ENCODE results near the gene TTLL1. TPM values are rescaled to one million over a fixed set of nuclear protein-coding genes. Genes with fewer than 3 reads are reported as not detected.

Gene TTLL1
- total RNA-seq, 1 experiment from 2014 or later: 5.5 TPM

DNA sequence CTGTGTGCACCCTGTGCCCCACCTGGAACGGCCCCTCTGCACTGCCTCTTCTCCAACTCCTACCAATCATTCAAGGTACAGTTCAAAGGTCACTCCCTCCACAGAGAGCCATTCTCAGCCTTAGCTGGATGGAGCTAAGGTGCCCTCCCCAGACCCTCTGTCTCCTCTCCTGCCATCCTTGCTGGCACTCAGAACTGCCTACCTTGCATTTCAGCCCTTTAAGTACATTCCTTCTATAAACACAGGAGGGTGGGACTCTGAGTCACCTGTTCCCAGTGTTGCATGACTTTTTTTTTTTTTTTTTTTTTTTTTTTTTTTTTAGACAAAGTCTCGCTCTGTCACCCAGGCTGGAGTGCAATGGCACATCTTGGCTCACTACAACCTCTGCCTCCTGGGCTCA lies 8.6 kb downstream of the TTLL1 start:
- no peaks in the 10 kb centered on the region for H3K4me1 Mint-ChIP-seq
- CTCF ChIA-PET: interaction anchor here (0.5 to 1.2 kb wide), 3 partner anchors 20 to 212 kb away, joined by 3 to 5 read pairs (median 3); no protein-coding TSS in a partner anchor
- DNase-seq (ENCODE audit: low spot score): no peak
- no peak overlapping the region for H3K27ac Mint-ChIP-seq
- H3K9me3 Mint-ChIP-seq: no peaks in the 10 kb centered on the region
- no peaks in the 10 kb centered on the region; the same call in 1 of the 2 replicates for H3K36me3 Mint-ChIP-seq
- TF ChIP-seq ZNF396 (CRISPR knock-in tag; IDR thresholded peaks at IDR 0.05; ENCODE audit: borderline replicate concordance): no peak
- no peak for TF ChIP-seq ZNF423 (CRISPR knock-in tag; IDR thresholded peaks at IDR 0.05)
- TF ChIP-seq FOXK1 (CRISPR knock-in tag; IDR thresholded peaks at IDR 0.05): no peak
- no peak overlapping the region for H3K4me3 Mint-ChIP-seq
- ATAC-seq: no peak
- no peaks in the 10 kb centered on the region for H3K27me3 Mint-ChIP-seq (ENCODE audit: low read depth)
- POLR2A ChIA-PET: no interaction called here

DNA sequence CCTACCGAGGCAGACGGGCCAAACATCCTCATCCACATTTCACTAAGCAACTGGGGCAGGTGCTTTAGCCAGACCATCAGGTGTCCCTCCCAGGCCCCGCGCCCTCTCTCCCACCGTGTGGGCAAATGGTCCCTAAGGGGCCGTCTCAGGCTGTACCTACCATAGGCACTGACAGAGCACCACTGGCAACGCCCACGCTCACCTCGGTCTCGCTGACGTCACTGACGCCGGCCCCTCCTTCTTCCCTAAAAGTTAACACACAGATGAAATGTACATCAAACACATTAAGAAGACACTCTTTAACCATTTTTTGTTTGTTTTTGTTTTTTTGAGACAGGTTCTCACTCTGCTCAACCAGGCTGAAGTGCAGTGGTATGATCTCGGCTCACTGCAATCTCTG lies 9.4 kb downstream of the TTLL1 start:
- H3K36me3 Mint-ChIP-seq: no peaks in the 10 kb centered on the region
- no peak overlapping the region for H3K4me3 Mint-ChIP-seq
- no peaks in the 10 kb centered on the region for H3K4me1 Mint-ChIP-seq
- DNase-seq (ENCODE audit: low spot score) (no peak), ATAC-seq (no peak)
- TF ChIP-seq ZNF263 (CRISPR knock-in tag; IDR thresholded peaks at IDR 0.05; ENCODE audit: low read depth) (no peak), OVOL2 (CRISPR knock-in tag; IDR thresholded peaks at IDR 0.05; ENCODE audit: borderline replicate concordance) (no peak), ELF4 (CRISPR knock-in tag; IDR thresholded peaks at IDR 0.05; ENCODE audit: low read depth) (no peak), TEAD1 (CRISPR knock-in tag; IDR thresholded peaks at IDR 0.05) (no peak), NR3C1 (CRISPR knock-in tag; conservative IDR thresholded peaks at IDR 0.05; ENCODE audit: low read depth) (no peak), ATF1 (CRISPR knock-in tag; IDR thresholded peaks at IDR 0.05) (no peak)
- ChIA-PET POLR2A (no interaction called here), CTCF (interaction anchor here (1.2 kb wide), 1 partner anchor 20 kb away, joined by 5 read pairs; no protein-coding TSS in a partner anchor)
- H3K27ac Mint-ChIP-seq: no peak overlapping the region
- no peaks in the 10 kb centered on the region for H3K9me3 Mint-ChIP-seq
- H3K27me3 Mint-ChIP-seq (ENCODE audit: low read depth): no peaks in the 10 kb centered on the region

- DNase-seq (ENCODE audit: low spot score): no peak
- no peak for ATAC-seq
- no peak overlapping the region for H3K4me3 Mint-ChIP-seq
- TF ChIP-seq, protein P1, sequence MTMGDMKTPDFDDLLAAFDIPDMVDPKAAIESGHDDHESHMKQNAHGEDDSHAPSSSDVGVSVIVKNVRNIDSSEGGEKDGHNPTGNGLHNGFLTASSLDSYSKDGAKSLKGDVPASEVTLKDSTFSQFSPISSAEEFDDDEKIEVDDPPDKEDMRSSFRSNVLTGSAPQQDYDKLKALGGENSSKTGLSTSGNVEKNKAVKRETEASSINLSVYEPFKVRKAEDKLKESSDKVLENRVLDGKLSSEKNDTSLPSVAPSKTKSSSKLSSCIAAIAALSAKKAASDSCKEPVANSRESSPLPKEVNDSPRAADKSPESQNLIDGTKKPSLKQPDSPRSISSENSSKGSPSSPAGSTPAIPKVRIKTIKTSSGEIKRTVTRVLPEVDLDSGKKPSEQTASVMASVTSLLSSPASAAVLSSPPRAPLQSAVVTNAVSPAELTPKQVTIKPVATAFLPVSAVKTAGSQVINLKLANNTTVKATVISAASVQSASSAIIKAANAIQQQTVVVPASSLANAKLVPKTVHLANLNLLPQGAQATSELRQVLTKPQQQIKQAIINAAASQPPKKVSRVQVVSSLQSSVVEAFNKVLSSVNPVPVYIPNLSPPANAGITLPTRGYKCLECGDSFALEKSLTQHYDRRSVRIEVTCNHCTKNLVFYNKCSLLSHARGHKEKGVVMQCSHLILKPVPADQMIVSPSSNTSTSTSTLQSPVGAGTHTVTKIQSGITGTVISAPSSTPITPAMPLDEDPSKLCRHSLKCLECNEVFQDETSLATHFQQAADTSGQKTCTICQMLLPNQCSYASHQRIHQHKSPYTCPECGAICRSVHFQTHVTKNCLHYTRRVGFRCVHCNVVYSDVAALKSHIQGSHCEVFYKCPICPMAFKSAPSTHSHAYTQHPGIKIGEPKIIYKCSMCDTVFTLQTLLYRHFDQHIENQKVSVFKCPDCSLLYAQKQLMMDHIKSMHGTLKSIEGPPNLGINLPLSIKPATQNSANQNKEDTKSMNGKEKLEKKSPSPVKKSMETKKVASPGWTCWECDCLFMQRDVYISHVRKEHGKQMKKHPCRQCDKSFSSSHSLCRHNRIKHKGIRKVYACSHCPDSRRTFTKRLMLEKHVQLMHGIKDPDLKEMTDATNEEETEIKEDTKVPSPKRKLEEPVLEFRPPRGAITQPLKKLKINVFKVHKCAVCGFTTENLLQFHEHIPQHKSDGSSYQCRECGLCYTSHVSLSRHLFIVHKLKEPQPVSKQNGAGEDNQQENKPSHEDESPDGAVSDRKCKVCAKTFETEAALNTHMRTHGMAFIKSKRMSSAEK (CRISPR knock-in tag; IDR thresholded peaks at IDR 0.05; ENCODE audit: borderline replicate concordance): no peak
- peak; percentile 62 for TF ChIP-seq GABPB1 (CRISPR knock-in tag; IDR thresholded peaks at IDR 0.05)
- no peak for TF ChIP-seq AFF4 (CRISPR knock-in tag; IDR thresholded peaks at IDR 0.05; ENCODE audit: borderline replicate concordance)
- TF ChIP-seq, protein P2, sequence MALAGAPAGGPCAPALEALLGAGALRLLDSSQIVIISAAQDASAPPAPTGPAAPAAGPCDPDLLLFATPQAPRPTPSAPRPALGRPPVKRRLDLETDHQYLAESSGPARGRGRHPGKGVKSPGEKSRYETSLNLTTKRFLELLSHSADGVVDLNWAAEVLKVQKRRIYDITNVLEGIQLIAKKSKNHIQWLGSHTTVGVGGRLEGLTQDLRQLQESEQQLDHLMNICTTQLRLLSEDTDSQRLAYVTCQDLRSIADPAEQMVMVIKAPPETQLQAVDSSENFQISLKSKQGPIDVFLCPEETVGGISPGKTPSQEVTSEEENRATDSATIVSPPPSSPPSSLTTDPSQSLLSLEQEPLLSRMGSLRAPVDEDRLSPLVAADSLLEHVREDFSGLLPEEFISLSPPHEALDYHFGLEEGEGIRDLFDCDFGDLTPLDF (CRISPR knock-in tag; IDR thresholded peaks at IDR 0.05): no peak
- no peak overlapping the region; the same call in 1 of the 2 replicates for H3K27ac Mint-ChIP-seq
- H3K36me3 Mint-ChIP-seq: no peaks in the 10 kb centered on the region
- no peaks in the 10 kb centered on the region for H3K27me3 Mint-ChIP-seq (ENCODE audit: low read depth)
- H3K9me3 Mint-ChIP-seq: no peaks in the 10 kb centered on the region
- CTCF ChIA-PET: no interaction called here
- H3K4me1 Mint-ChIP-seq: no peaks in the 10 kb centered on the region
- POLR2A ChIA-PET: no interaction called here
Observed at GRCh38 chr22:43078522-43078921, 10.7 kb downstream of the TTLL1 start.
